ENCODE data around the gene TAS2R4.
"Not testable (repeated sequence)": the region's sequence is repeated elsewhere in the genome, so short reads cannot be mapped to it uniquely, and the experiment has no call there.

Gene TAS2R4

DNA sequence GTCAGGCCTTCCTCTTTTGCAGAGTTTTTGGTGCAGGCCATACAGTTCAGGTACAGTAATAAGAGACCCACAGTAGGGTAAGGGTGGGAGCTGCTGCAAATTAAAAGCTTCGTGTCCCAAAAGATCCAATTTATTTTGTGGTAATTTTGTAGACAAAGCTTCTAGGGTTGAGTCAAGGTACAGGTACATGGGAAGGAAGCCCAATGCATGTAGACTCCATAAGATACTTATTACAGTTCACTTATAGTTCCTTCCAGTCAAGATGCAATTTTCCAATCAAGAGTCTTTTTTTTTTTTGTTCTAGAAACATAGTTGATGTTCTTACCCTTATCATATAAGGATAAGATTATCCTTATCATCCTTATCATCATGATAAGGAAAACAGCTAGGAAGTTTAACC is at the start of gene TAS2R4:
TSS of gene TAS2R4 (plus strand) at position 301 of the 400 bp plus-strand sequence. CDS start 1,815 bp downstream, outside the sequence.
- no peak for DNase-seq

DNA sequence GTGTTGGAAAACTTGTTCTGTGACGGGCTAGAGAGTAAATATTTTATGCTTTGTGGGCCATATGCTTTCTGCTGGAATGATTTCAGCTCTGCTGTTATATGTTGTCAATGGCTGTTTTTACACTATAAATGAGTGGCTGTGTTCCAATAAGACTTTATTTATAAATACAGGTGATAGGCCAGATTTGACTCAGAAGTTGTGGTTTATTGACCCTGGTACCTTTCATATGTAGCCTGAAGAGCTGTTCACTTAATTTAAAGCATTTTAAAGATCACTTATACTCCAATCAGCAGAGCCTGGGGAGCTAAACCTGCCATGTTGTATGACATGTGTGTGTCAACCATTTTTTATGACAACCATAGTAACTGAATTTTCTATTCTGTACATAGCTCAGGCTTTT is 47.5 kb upstream of the TAS2R4 start:
- no peak for DNase-seq

DNA sequence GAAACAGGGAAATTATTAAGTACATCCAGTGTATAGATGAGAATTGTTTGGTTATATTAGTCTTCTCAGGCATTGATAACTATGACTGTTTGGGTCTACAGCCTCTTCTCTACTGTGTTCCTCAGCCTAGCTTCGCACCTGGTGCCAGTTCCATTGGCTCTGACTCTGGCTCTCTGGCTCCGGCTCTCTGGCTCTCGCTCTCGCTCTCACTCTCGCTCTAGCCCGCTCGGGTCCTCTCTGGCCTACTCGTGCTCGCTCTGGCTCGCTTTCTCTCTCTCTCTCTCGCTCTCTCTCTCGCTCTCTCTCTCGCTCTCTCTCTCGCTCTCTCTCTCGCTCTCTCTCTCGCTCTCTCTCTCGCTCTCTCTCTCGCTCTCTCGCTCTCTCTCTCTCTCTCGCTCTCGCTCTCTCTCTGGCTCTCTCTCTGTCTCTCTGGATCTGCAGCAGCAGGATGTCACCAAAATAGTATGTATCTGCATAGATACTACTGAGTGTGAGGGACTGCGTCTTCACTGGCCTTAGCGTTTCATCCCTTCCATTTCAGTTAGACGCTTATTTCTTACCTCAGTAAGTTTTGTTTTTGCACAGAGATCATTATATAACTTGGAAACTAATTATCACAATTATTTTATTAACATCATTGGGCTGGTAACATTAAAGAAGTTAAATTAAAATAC is 44.9 kb upstream of the TAS2R4 start:
- DNase-seq: no peak

DNA sequence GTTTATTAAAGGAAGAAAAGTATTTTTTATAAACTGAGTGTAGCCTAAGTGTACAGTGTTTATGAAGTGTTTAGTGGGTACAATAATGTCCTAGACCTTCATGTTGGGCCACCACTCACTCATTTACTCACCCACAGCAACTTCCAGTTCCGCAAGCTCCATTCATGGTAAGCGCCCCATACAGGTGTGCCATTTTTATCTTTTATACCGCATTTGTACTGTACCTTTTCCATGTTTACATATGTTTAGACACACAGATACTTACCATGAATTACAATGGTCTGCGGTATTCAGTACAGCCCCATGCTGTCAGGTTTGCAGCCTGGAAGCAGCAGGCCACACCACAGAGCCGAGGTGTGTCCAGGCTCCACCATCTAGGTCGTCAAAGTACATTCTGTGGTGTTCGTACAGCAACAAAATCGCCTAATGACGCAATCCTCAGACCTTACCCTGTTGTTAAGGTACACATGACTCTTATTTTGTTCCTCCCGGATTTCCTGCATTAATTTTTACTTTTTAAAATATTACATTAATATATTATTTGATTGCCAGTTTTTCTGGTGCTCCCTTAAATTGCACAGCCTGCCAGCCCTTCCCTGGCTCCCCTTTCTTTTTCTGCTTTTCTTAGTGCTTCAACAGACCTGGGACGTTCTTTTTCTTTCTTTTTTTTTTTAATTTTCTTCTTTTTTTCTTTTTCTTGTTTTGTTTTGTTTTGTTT is 39.2 kb upstream of the TAS2R4 start:
- DNase-seq: no peak

GRCh38 chr7:141737836-141738591 is 38.5 kb upstream of the TAS2R4 start, which contains the start of gene SSBP1:
Gene SSBP1 (plus strand): TSS chr7:141738358. CDS start chr7:141739167, 809 bp downstream.
- peak; percentile 86 for DNase-seq

GRCh38 chr7:141738592-141739013 is 37.9 kb upstream of the TAS2R4 start:
- no peak for DNase-seq

DNA sequence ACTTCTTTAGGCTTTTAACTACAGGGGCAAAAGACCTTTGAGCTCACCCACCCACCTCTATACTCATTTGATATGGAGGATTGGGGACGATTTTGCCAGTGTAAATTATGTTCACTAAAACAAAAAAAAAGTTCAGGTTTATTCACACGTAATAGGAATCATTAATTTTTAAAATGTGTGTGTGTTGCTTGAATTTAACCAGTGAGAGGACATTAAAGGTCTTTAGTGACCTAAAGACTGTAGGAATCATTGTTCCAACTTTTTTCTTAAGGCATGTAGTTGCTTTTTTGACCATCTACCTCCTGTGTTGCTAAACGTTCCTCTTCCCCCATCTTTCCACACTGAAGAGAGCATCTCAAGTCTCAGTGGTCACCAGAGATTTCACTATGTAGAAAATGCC is 37.2 kb upstream of the TAS2R4 start:
- no peak for DNase-seq

GRCh38 chr7:141742229-141742628 is 34.2 kb upstream of the TAS2R4 start:
- DNase-seq: no peak

DNA sequence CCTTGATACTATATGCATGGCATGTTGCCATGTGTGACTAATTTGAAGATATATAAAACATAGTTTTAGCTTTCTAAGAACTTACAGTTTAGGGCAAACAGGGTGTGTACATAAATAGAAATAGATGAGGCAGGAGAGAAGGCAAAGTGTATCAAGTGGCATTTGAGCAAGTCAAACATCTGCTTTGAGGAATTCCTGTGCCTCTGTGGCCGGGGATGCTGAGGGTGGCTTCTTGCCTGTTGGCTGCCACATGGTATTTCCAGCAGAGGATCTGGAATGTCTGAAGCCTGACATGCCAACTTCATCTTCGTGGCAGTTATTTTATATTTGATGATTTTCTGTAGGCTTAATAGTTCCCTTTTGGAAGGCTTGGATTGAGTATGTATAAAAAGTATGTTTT is 32.3 kb upstream of the TAS2R4 start:
- DNase-seq: no peak

GRCh38 chr7:141748396-141748795 is 28.1 kb upstream of the TAS2R4 start:
- no peak for DNase-seq

GRCh38 chr7:141751904-141752303 is 24.6 kb upstream of the TAS2R4 start:
- not testable (repeated sequence) for DNase-seq

DNA sequence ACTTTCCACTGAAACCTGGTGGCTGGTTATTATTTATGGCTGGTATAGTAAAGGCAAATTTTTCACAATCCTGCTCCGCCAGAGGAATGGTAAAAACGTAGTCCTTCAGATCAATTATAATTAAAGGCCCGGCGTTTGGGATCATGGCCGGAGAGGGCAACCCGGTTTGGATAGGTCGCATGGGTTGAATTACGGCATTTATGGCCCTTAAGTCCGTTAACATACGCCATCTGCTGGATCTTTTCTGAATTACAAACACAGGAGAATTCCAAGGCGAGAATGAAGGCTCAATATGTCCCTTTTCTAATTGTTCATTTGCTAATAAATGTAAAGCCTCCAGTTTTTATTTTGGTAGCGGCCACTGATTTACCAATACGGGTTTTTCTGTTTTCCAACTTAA is 23.8 kb upstream of the TAS2R4 start:
- DNase-seq: no peak

- no peak for DNase-seq
Observed at GRCh38 chr7:141754939-141755338, 21.5 kb upstream of the TAS2R4 start.

- DNase-seq: no peak
Observed at GRCh38 chr7:141763797-141764196, 12.7 kb upstream of the TAS2R4 start, which contains the start of gene TAS2R3. Gene TAS2R3 (plus strand): TSS chr7:141764097. CDS start chr7:141764159, 62 bp downstream.

- DNase-seq: not testable (repeated sequence)
Observed at GRCh38 chr7:141770083-141770583, 6.3 kb upstream of the TAS2R4 start.

DNA sequence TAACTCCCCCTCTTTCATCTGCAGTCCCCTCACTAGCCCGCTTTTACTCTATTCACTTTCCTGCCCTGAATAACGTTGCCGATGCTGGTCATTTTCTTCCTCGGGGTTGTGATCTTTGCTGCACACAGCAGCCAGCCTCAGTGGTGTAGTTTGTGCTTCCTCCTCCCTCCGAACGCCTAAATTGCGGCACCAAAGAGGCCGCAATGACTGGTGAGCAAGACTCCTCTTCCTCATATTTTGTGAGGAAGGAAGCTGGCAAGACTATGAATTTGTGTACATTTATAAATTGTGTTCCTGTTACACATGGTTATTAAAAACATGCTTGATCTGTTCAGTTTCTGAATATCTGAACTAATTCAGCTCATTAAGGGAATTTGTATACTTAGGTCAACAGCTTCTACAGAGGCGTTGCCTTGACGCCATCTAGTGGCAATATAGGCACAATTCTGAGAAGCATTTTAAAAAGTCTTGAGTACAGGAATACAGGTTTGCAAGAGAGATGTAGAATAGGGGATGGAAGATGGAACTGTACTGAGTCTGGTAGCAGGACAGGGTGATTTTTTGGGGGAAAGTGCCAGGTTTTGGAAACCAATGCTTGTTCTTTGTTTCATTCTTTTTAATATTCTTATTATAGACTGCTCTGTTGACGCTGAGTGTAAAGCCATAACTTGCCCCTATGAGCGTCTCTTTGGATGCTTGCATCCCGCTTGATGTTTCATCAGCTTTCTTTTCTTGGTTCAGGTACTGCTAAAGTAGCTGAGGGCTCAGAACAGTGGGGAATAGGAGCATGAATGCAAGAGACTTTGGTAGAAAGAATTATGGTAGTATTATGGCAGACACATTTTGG is 9.5 kb downstream of the TAS2R4 start:
- no peak for DNase-seq

GRCh38 chr7:141788296-141788695 is 11.8 kb downstream of the TAS2R4 start:
- DNase-seq: no peak

DNA sequence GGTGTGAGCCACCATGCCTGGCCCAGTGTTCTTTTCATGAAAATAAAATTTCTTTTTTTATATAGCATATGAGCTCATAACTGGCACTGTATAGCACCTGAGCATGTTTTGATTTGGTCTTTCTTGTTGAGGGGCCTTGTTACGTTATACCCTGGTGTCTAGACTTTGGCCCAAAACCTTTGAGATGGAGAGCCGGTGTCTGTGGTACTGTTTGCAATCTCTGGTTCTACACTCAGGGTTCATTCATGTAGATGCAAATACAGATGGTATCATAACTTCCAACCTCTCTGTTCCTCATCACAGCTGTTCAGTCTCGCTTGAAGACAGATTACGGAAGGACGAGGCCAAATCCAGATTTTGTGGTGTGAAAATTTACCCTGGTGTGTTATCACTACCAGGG is 13.4 kb downstream of the TAS2R4 start, which contains the start of gene TAS2R5:
TSS of gene TAS2R5 (plus strand) at position 301 of the 400 bp plus-strand sequence. CDS start 145 bp downstream, outside the sequence.
- DNase-seq: no peak

DNA sequence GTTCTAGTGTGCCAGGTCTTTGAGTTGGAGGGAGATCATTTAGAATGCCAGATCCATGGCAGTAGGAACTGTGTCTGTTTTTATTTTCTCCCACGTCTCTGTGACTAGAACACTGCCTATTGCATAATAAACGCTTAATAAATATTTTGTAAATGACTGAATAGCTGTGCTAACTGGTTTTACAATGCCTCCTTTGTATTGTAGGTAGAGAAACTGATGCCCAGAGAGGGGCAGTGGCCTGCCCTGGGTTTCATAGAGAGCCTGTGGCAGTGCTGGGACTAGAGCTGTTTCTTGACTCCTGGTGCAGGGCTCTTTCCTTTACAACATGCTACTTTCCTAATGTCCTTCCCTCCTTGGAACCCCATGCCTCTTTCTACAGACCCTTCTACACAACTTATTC is 16.1 kb downstream of the TAS2R4 start:
- DNase-seq: no peak

DNA sequence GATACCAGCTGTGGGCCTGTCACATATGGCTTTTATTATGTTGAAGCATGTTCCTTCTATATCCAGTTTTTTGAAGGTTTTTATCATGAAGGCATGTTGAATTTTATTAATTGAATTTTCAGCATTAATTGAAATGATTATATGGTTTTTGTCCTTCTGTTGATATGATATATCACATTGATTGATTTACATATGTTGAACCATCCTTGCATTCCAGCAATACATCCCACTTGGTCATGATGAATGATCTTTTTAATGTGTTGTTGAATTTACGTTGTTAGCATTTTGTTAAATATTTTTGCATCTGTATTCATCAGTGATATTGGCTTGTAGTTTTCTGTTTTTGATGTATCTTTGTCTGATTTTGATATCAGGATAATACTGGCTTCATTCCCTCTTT is 43.6 kb downstream of the TAS2R4 start:
- no peak for DNase-seq

DNA sequence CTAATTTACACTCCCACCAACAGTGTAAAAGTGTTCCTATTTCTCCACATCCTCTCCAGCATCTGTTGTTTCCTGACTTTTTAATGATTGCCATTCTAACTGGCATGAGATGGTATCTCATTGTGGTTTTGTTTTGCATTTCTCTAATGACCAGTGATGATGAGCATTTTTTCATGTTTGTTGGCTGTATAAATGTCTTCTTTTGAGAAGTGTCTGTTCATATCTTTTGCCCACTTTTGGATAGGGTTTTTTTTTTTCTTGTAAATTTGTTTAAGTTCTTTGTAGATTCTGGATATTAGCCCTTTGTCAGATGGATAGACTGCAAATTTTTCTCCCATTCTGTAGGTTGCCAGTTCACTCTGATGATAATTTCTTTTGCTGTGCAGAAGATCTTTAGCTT is 46.0 kb downstream of the TAS2R4 start:
- not testable (repeated sequence) for DNase-seq
